Measurements from ENCODE around the gene FFAR1.

GRCh38 chr19:35314858-35315470 lies 32.7 kb upstream of the FFAR1 start:
- TF ChIP-seq POLR2A (IDR thresholded peaks at IDR 0.05; ENCODE audit: low read length), result no peak
- no peak for TF ChIP-seq GATA1 (IDR thresholded peaks at IDR 0.05; ENCODE audit: low read depth, low read length)

All from erythroblast (primary cell).